ENCODE measurements around the gene ARHGAP35.
"Not testable (repeated sequence)": the region's sequence is repeated elsewhere in the genome, so short reads cannot be mapped to it uniquely, and the experiment has no call there.

The ARHGAP35 gene

DNA sequence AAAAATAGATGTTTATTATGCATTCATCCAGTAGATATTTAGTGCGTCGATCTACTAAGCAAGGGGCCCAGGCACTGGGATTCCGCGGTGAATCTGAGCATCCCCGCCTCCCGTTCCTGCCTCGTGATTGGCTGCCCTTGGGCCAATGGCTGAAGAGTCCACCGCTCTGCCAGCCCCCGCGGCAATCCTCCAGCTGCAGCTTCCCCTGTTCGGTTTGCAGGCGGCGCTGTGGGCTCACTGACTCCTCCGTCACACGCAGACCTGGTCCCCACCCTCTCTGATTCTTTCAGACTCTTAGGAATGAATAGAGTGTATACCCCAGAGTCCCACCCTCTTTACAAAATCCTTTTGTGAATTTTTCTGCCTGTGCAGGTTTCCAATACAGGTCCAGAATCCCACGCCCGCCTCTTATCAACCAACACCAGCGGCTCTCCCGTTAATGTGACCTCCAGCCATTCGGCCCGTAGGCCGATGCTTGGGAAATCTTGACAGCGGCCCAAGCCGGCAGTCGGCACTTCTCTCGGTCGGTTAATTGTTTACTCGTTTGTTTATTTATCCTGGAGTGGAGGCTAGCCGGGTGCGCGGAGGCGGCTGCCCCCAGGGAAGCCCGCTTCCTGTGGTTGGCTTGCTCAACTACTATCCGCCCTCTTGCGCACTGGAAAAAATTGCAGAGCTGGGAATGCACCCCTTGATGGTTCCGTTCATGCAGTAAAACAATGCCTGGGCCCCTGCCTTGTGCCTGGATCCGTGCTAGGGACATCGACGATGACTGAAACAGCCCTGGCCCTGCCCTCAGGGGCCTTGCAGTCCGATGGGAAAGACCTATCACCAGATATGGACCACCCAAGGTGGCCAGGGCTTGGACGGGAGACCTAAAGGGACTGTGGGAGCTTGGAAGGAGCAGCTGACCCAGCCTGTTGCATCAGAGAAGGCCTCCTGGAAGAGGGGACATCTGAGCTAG, 4.5 kb upstream of the ARHGAP35 start:
- peak overlapping the region; percentile 10; the same call in 1 of the 2 replicates for H3K4me3 ChIP-seq (ENCODE audit: low read length)
- no peak for TF ChIP-seq ZNF274 (IDR thresholded peaks at IDR 0.05; ENCODE audit: low read depth, low read length)

DNA sequence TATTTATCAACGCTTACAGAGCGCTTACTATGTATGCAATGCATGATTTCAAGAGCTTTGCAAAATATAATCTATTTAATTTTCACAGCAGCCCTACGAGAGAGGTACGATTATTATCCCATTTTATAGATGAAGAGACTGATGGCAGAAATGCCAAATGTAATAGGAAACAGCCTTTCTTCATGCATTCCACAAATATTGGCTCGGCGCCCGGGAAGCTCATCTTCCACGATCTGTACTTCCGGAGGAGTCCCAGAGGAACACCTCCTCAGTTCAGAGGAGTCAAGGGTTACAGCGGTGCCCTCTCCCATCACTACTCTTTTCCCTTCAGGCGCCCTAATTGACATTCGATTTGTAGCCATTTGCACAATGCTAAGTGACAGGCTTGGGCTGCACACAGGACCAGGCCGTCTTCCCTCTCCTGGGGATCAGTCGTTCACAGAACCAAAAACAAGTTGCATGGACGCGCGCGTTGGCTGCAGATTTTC, 1.1 kb upstream of the ARHGAP35 start:
- peak overlapping the region; percentile 71 for H3K4me3 ChIP-seq (ENCODE audit: low read length)
- no peak for TF ChIP-seq ZNF274 (IDR thresholded peaks at IDR 0.05; ENCODE audit: low read depth, low read length)

DNA sequence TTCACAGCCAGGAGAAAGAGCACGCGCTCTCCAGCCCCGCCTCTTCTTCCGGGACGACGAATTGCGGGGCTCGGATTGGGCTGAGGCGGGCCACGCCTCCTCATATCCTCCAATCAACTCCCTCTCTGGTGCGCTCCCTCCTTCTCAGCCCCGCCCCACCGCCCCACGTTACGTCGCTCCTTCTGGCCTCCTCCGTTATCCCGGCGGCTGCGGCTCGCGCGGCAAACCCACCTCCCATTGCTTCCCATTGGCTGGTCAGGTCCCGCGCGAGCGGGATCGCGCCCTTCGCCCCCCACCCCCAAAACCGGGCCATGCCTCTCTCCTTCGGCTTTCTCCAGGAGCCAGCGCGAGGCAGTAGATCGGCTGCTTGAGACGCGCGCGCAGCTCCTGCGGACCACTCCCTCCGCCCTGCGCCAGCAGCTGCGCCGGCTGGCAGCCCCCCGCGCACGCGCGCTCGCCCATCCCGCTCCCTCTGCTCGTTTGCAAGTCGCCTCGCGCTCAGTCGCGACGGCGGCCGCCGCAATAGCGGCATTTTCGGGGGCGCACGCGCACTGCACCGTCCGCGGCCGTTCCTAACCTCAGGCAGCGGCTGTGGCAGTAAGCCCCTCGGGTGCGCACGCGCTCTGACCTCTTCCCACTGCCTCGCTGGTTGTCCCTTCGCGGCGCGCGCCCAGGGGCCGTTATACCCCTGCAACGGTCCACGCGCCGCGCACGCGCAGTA, 512 bp upstream of the ARHGAP35 start:
- peak overlapping the region; percentile 81 for H3K4me3 ChIP-seq (ENCODE audit: low read length)
- TF ChIP-seq ZNF274 (IDR thresholded peaks at IDR 0.05; ENCODE audit: low read depth, low read length): no peak

DNA sequence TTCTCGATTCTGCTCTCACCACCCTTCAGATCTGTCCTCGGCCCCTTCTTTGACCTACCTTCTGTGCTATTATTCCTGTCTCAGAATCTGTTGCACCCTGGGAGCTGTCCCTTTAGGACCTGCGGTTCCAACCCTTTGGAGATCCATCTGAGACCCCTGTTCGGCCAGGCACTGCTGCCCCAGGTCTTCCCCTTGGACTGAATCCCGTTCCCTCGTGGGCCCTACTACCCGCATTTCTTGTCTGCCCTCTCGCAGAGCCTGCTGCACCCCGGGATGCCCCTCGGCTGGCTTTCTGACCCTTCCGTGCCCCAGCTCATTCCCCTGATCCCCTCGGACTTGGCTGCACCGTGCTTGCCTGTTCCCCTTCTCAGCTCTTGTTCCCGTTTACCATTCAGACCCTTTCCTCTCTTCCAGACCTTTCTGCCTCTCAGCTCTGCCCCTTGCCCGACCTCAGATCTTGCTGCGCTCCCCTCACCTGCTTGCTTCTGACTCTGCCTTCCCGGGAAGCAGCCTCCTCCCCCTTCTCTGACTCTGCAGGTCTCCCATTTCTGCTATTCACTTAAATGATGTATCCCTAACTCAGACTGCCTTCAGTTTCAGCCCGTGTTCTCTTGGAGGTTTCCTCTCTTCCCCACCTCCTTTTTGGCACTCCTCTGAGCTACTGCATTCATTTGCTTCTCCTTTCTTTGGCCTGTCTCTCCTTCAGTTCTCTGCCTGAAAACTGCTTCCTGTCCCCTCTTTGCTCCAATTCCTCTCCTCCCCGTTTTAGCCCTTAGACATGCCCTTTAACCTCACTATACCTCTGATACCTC, 1.1 kb downstream of the ARHGAP35 start:
- peak overlapping the region; percentile 86 for H3K4me3 ChIP-seq (ENCODE audit: low read length)
- TF ChIP-seq ZNF274 (IDR thresholded peaks at IDR 0.05; ENCODE audit: low read depth, low read length): no peak

DNA sequence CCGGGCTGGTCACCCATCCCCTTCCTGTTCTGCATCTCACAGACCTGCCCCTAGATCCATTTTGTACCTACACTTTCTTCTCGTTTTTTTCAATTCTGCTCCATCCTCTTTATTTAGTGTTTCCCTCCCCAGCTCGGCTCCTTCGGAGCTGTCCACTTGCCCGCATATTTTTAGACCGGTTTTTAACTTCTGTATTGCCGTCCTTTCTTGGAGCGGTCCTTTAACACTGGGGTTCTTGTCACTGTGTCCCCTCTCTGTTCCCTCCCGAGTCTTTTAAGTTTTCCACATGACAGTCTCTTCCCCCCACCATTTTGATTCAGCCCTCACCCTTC, 1.7 kb downstream of the ARHGAP35 start:
- TF ChIP-seq ZNF274 (IDR thresholded peaks at IDR 0.05; ENCODE audit: low read depth, low read length): no peak
- H3K4me3 ChIP-seq (ENCODE audit: low read length): peak overlapping the region; percentile 86

DNA sequence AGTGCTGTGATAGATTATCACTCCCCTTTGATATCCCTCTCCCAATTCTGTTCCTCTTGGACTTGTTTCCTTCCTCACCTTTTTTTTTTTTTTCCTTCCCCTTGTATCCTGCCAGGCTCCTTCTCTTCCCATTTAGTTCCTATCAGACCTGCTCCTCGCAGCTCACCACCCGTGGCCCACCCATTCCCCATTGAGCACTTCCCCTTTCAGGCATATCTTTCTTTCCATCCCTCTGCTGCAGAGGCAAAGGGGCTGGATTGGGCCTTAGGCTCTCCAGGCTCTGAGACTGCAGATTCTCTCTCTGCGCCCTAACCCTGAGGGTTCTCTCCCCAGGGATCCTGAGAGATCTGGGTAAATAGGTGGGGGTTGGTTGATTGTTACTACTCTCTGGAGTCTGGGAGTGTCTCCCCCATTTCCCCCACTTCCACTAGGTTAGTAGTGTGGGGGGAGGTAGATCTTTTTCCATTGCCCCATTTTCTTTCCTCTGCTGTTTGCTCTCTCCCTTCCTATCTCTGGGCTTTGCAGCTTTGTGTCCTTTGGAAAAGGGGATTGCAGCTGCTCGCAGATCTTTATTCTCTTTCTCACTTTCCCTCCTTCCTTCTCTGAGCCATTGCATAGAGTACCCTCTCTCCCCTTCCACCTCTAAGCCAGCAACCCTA, 2.3 kb downstream of the ARHGAP35 start:
- peak overlapping the region; percentile 86 for H3K4me3 ChIP-seq (ENCODE audit: low read length)
- no peak for TF ChIP-seq ZNF274 (IDR thresholded peaks at IDR 0.05; ENCODE audit: low read depth, low read length)

DNA sequence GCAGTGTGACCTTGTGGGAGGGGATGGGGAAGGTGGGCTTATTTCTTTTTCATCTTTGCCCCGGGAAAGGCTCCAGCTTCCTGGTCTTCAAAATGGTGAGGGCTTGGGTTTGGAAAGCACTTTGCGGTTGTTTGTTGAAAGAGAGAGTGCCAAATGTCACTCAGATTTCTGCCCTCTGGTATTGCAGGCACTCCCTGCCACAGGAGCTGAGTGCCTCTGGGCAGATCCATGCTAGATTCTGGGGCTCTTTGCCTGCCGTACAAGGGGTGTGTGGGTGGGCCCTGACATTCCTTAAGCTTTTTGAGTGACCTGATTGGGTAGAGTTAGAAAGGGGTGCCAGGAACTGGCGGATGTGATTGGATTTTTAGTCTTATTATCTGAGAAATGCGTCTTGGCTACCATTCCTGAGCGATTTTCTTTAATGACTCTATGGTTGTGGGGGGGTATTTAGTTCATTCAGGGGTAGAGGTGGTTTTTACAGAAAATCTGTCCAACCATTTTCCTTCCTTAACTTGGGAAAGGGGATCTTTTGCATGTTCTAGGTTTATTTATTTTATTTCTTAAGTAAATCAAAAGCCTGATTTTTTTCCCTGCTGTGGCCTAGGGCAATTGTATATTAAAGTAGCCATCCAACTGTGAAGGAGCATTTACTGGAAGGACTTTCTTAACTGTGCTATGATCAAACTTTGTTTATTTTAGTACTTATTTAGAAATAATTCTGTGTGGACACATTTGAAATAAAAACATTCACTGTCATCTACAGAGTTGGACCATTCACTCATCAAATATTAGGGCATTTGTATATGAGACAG, 3.2 kb downstream of the ARHGAP35 start:
- peak overlapping the region; percentile 24; the same call in 1 of the 2 replicates for H3K4me3 ChIP-seq (ENCODE audit: low read length)
- TF ChIP-seq ZNF274 (IDR thresholded peaks at IDR 0.05; ENCODE audit: low read depth, low read length): no peak

DNA sequence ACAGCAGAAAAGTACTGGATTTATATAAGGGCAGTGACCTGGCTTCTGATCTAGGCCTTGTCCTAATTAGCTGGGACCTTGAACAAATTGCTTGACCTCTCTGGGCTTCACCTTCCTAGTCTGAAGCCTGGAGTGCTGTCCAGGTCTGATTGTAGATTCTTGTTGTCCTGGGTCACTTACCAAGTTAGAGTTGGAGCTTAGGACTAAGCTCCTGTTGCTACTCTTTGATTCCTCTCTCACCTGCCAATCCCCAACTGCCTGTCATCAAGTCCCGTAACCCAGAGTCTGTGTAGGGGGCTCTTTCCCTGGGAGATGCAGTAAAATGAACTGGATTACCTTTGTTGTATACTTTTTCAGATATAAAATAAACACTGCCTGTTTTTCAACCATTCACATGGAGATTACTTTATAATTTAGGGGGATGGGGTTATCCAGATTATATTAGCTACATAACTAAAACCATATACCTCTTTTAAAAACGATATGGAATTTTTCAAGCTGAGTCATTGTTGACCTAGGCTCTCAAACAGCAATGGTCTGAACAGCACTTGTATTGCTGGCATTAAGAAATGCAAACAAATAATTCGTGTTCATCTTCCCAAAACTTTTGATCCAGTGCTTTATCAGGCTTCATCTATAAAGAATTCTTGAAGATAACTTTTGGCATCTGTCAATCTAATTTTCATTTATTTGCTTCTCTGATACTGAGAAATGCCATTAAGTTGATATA, 5.8 kb downstream of the ARHGAP35 start:
- no peak overlapping the region for H3K4me3 ChIP-seq (ENCODE audit: low read length)

DNA sequence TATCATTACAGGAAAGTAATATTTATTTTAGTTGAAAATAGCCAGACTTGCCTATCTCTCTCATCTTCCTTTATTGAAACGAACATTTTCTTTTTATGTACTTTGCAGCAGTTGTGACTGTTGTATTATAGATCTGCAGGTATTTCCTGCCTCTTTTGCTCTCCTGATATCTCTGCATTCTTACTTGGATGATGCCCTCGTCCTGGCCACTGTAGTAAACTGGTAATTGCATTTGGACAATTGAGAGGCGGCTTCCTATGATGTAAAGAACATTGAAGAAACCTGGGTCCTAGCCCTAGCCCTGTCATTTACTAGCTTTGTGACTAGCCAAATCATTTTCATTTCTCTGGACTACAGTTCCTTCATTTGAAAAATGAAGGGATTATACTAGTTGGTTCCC, 6.4 kb downstream of the ARHGAP35 start:
- no peak for TF ChIP-seq ZNF274 (IDR thresholded peaks at IDR 0.05; ENCODE audit: low read depth, low read length)
- no peak overlapping the region for H3K4me3 ChIP-seq (ENCODE audit: low read length)

More for the DNA sequence above, 5.8 kb downstream of the ARHGAP35 start:
- no peak for TF ChIP-seq ZNF274 (IDR thresholded peaks at IDR 0.05; ENCODE audit: low read depth, low read length)

DNA sequence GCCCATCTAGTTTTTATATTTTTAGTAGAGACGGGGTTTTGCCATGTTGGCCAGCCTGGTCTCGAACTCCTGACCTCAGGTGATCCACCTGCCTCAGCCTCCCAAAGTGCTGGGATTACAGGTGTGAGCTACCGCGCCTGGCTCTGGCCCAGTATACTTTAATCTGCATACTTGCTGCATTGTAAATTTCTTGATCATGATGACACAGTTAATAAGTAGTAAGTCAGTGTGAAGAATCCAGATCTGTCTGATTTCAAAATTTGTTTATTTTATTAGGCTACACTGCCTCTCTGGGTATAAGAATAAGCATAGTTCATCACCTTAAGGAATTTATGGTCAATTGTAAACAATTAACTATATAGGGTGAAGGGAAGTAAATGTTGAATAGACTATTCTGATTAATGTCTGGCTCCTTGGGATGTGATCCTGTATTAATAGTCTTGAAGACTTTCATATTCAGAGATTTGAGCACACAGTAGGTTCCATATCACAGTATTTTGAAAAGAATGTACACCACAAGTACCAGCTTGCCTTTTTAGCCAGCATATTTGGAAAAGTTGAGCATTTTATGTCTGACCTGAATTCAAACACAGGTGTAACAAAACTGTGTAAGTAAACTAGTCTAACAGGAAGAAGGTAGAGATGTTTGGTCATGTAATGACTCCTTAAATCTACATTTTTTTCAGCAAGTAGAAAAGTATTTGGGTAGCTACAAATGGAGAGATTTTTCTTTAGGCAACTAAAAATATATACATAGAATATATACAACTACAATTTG, 7.4 kb downstream of the ARHGAP35 start:
- no peak for TF ChIP-seq ZNF274 (IDR thresholded peaks at IDR 0.05; ENCODE audit: low read depth, low read length)

DNA sequence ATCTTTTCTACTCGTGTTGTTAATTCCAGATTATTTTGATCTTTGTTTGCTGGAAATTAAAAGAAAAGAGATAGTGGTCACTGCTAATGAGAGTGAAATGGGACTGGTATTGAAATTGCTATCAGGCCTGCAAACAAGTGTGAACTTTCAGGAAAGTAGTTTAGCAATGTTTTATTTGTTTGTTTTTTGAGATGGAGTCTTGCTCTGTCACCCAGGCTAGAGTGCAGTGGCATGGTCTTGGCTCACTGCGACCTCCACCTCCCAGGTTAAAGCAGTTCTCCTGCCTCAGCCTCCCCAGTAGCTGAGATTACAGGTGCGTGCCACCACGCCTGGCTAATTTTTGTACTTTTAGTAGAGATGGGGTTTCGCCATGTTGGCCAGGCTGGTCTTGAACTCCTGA, 10.4 kb downstream of the ARHGAP35 start:
- H3K4me3 ChIP-seq (ENCODE audit: low read length): not testable (repeated sequence)

More for the DNA sequence above, 7.4 kb downstream of the ARHGAP35 start:
- H3K4me3 ChIP-seq (ENCODE audit: low read length): no peak overlapping the region
